Activated T-cell treated with anti-CD3 and anti-CD28 coated beads, Interleukin-2, amount 50 U/mL, for 4 hours (primary cell): Measurements from ENCODE around the gene RND2. TPM values are rescaled to one million over a fixed set of nuclear protein-coding genes. Genes with fewer than 3 reads are reported as not detected.

Experiments
- ATAC-seq, 2 donors: fragments of 200-7000 bp; cut with Tn5 transposase; one replicate each; pipeline ENCODE4 v1.10.0; 2021
- DNase-seq: peaks from one replicate; pipeline ENCODE4 v3.0.0-alpha.2; 2020
- H3K27me3 Mint-ChIP-seq: one replicate; pipeline ENCODE4 v1.8.0; 2021; ENCODE audit warnings: low read depth, mixed read lengths
- H3K36me3 Mint-ChIP-seq: one replicate; pipeline ENCODE4 v1.8.0; 2022; ENCODE audit warnings: mixed read lengths; ENCODE audit not compliant: insufficient read depth
- H3K4me1 Mint-ChIP-seq: one replicate; pipeline ENCODE4 v1.8.0; 2021; ENCODE audit warnings: low read depth, mixed read lengths
- H3K4me3 Mint-ChIP-seq: one replicate; pipeline ENCODE4 v1.8.0; 2021; ENCODE audit warnings: mild to moderate bottlenecking, moderate library complexity, mixed read lengths
- H3K9me3 Mint-ChIP-seq: one replicate; pipeline ENCODE4 v1.8.0; 2021; ENCODE audit warnings: mixed read lengths
- total RNA-seq, 3 donors: library from RNA; stranded (reverse); gene quantifications; one replicate each; pipeline ENCODE4 v1.2.1, GENCODE V29; 2021

RND2 gene
- total RNA-seq, 3 donors from 2014 or later = 0.13 to 0.33 (median 0.24) TPM

- Mint-ChIP-seq H3K27me3 (no peaks in the 10 kb centered on the region), H3K4me3 (no peak overlapping the region), H3K4me1 (peaks cover 25% of the 10 kb centered on the region), H3K36me3 (peaks cover 20% of the 10 kb centered on the region), H3K9me3 (no peaks in the 10 kb centered on the region)
- ATAC-seq (no peak), DNase-seq (no peak)
Measured at GRCh38 chr17:43015579-43015978, 9.5 kb upstream of the RND2 start.

- H3K9me3 Mint-ChIP-seq = no peaks in the 10 kb centered on the region
- H3K27me3 Mint-ChIP-seq = no peaks in the 10 kb centered on the region
- ATAC-seq = no peak
- H3K36me3 Mint-ChIP-seq = peaks cover 16% of the 10 kb centered on the region
- no peak overlapping the region for H3K4me3 Mint-ChIP-seq
- peaks cover 27% of the 10 kb centered on the region for H3K4me1 Mint-ChIP-seq
- DNase-seq = no peak
Measured at GRCh38 chr17:43016216-43016615, 8.8 kb upstream of the RND2 start.

DNA sequence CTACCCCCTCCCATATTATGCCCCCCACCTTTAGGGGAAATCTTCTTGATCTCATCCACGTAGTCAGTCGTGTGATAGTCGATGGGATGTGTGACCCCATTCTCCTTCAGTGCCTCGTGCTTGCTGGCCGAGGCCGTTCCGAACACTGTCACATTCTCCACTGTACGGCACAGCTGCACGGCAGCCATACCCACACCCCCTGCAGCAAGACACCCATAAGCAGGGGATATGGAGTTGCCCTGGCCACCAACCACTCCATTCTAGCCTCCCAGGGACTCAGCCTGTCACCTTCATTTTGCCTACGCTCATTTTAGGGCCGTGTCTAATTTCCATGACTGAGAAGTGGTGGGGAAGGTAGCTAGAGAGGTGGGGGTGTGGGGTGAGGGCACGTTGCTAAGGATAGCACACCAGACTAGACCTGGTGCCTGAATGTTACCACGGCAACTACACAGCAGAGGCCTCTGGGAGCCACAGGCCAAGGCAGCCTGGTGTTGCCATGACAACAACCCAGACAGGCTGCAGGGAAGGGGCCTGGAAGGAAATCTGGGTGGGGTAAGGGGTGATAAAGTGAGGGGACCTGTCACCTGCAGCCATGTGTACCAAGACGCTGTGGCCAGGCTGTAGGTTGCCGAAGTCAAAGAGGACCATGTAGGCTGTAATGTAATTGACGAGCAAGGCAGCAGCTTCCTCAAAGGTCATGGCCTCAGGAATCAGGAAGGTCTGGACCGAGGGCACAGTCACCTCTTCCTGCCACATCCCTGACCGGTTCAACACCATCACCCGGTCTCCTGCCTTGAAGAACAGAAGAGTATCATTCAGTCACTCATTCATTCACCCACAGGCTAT, 6.8 kb upstream of the RND2 start:
- Mint-ChIP-seq H3K4me1 (peaks cover 29% of the 10 kb centered on the region), H3K9me3 (no peaks in the 10 kb centered on the region), H3K27me3 (no peaks in the 10 kb centered on the region), H3K4me3 (no peak overlapping the region), H3K36me3 (peaks cover 8% of the 10 kb centered on the region)
- ATAC-seq = no peak
- no peak for DNase-seq

GRCh38 chr17:43018932-43019331, 6.1 kb upstream of the RND2 start:
- DNase-seq (no peak), ATAC-seq (no peak)
- Mint-ChIP-seq H3K4me1 (peaks cover 29% of the 10 kb centered on the region), H3K36me3 (peaks cover 4% of the 10 kb centered on the region), H3K27me3 (no peaks in the 10 kb centered on the region), H3K4me3 (no peak overlapping the region), H3K9me3 (no peaks in the 10 kb centered on the region)

GRCh38 chr17:43019418-43019817, 5.6 kb upstream of the RND2 start:
- peaks cover 2% of the 10 kb centered on the region for H3K36me3 Mint-ChIP-seq
- DNase-seq (no peak), ATAC-seq (no peak)
- no peak overlapping the region for H3K4me3 Mint-ChIP-seq
- peaks cover 33% of the 10 kb centered on the region for H3K4me1 Mint-ChIP-seq
- no peaks in the 10 kb centered on the region for H3K9me3 Mint-ChIP-seq
- no peaks in the 10 kb centered on the region for H3K27me3 Mint-ChIP-seq

GRCh38 chr17:43020030-43020621, 4.9 kb upstream of the RND2 start:
- no peaks in the 10 kb centered on the region for H3K27me3 Mint-ChIP-seq
- H3K36me3 Mint-ChIP-seq = no peaks in the 10 kb centered on the region
- DNase-seq = no peak
- H3K4me3 Mint-ChIP-seq = peak overlapping the region; percentile 46
- peaks cover 35% of the 10 kb centered on the region for H3K4me1 Mint-ChIP-seq
- H3K9me3 Mint-ChIP-seq = no peaks in the 10 kb centered on the region
- no peak for ATAC-seq

GRCh38 chr17:43020789-43021740, 4.0 kb upstream of the RND2 start:
- peak; percentile 32 for DNase-seq
- Mint-ChIP-seq H3K9me3 (no peaks in the 10 kb centered on the region), H3K4me3 (peak overlapping the region; percentile 80), H3K27me3 (no peaks in the 10 kb centered on the region), H3K36me3 (no peaks in the 10 kb centered on the region), H3K4me1 (peaks cover 35% of the 10 kb centered on the region)
- ATAC-seq = peak in 1 of 2 donors; percentile 1

DNA sequence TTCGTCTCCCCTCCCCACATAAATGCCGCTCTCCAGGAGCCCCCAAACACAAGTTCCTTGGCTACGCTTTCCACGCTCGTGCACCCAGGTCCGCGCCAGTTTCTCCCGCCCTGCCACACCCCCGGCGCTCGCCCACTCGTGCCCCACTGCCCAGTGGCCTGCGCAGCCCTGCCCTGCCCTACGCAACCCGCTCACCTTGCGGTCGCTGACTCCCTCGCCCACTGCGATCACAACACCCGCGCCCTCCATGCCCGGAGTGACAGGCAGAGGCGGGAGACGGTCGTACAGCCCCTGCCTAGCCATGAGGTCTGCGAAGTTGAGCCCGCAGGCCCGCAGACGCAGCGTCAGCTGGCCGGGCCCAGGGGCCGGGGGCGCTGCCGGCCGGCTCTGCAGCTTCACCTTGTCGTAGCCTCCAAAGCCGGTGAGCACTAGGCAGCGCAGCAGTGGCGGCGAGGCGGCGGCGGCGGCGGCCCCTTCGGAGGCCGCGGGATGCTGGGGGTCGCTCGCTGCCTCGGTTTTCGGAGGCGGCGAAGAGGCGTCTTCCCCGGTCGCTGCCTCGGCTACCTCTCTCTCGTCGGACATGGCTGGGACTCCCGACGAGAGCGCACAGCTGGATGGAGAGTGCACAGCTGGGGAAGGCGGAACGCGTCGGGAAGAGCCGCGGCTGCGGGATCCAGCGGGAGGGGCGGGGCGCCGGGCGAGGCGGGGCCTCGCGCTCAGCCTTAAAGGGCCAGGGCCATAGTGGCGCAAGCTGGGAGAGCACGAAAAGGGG, 3.1 kb upstream of the RND2 start, which contains the start of gene VAT1:
TSS of gene VAT1 (minus strand) at position 645 of the 772 bp plus-strand sequence. CDS start at position 582, 63 bp downstream.
- H3K4me3 Mint-ChIP-seq = peak within 1 kb of the TSS; percentile 80
- no peaks in the 10 kb centered on the region for H3K27me3 Mint-ChIP-seq
- H3K4me1 Mint-ChIP-seq = peaks cover 35% of the 10 kb centered on the region
- ATAC-seq = peak; percentile 70 to 72
- H3K9me3 Mint-ChIP-seq = no peaks in the 10 kb centered on the region
- no peaks in the 10 kb centered on the region for H3K36me3 Mint-ChIP-seq
- peak; percentile 52 for DNase-seq

GRCh38 chr17:43025290-43025657, 243 bp downstream of the RND2 start:
- no peaks in the 10 kb centered on the region for H3K9me3 Mint-ChIP-seq

DNA sequence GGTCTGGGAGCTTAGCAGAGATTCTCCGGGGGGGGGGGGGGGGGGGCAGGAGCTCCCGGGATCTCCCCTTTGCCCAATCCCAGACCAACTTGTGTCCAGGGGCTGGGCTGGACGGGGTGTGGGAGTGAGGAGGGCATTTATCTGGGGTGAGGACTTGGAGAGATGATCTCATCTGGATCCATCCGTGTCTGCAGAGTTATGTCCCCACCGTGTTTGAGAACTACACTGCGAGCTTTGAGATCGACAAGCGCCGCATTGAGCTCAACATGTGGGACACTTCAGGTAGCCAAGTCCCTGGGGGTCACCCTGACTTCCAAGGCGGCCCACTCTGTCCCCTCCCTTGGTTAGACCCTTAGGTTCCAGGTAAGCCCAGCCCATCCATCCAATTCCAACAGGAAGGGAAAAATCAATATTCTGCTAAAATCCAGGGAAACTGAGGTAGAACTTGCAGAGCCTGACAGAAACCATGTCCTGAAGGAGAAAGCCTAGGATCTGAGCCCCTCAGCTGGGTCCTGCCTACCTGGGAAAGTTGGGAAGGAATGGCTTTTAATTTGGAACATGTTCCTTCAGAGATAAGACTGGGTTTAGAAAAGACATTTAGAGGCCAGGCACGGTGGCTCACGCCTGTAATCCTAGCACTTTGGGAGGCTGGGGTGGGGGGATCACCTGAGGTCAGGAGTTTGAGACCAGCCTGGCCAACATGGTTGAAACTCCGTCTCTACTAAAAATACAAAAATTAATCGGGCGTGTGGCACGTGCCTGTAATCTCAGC, 921 bp downstream of the RND2 start:
- peak overlapping the region; percentile 73 for H3K4me3 Mint-ChIP-seq
- no peaks in the 10 kb centered on the region for H3K9me3 Mint-ChIP-seq

More at GRCh38 chr17:43025290-43025657, 243 bp downstream of the RND2 start:
- no peaks in the 10 kb centered on the region for H3K27me3 Mint-ChIP-seq
- DNase-seq (no peak), ATAC-seq (no peak)
- peaks cover 16% of the 10 kb centered on the region for H3K4me1 Mint-ChIP-seq
- H3K4me3 Mint-ChIP-seq = peak overlapping the region; percentile 73
- H3K36me3 Mint-ChIP-seq = no peaks in the 10 kb centered on the region

DNA sequence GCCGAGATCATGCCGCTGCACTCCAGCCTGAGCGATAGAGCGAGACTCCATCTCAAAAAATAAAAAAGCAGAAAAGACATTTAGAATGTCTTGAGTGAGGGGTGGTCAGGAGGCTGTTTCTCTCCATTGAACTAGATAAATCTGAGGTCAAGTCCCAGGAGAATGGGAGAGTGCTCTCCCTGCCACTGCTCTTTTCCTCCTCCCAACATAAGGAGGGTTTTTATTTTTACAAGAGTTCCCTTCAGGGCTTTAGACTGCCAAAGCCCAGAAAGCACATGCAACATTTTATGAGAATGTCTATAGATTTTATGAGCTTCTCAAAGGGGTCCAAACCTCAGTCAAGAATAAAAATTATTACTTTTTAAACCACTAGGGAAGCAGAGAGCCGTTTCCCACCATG, 1.6 kb downstream of the RND2 start:
- peaks cover 9% of the 10 kb centered on the region for H3K4me1 Mint-ChIP-seq
- no peaks in the 10 kb centered on the region for H3K27me3 Mint-ChIP-seq
- H3K36me3 Mint-ChIP-seq = no peaks in the 10 kb centered on the region
- H3K4me3 Mint-ChIP-seq = peak overlapping the region; percentile 57
- ATAC-seq = no peak
- H3K9me3 Mint-ChIP-seq = no peaks in the 10 kb centered on the region
- no peak for DNase-seq

More for the DNA sequence above, 921 bp downstream of the RND2 start:
- DNase-seq = no peak
- Mint-ChIP-seq H3K36me3 (no peaks in the 10 kb centered on the region), H3K4me1 (peaks cover 13% of the 10 kb centered on the region), H3K27me3 (no peaks in the 10 kb centered on the region)
- no peak for ATAC-seq

DNA sequence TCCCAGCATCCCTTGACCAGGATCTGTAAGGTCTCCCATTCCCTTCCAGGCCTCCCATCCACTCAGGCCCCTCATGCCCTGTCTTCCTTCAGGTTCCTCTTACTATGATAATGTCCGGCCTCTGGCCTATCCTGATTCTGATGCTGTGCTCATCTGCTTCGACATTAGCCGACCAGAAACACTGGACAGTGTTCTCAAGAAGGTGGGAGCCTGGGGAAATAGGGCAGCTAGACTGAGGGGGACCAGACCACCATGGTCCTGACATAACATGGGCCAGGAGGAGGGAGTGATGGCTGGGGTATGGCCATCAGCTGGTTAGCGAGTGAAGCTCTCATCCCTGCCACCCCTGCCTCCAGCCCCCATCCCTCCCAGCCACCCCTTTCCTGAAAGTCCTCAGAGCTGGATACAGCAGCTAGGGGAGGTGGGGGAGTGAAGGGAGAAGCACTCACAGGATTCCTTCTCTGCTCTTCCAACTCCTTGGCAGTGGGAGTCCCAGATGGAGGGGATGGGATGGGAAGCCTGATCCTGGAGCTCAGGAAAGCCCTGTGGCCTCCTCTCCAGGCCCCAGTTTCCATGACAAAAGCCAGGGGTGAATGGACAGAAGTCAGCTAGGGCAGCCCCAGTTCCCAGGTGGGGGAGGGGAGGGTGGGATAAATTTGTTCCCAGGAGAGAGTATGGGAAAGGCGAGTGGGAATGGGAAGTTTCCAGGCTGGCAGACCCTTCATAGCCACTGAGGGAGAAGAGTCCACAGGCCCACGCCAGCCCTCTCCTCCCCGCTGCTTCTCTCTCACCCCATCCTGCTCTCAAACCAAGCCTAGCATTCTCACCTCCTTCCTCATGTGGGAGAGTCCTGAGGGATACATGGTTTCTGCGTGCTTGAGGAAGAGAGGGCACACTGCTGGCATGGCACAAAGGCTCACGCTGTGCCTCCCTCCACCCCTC, 2.3 kb downstream of the RND2 start:
- Mint-ChIP-seq H3K4me1 (peaks cover 8% of the 10 kb centered on the region), H3K9me3 (no peaks in the 10 kb centered on the region), H3K4me3 (no peak overlapping the region), H3K27me3 (no peaks in the 10 kb centered on the region), H3K36me3 (no peaks in the 10 kb centered on the region)
- no peak for ATAC-seq
- no peak for DNase-seq
